NB4 (cell line): Measurements from ENCODE around the gene MARS1.

Experiments used
- DNase-seq: peaks from one replicate; pipeline ENCODE4 v3.0.0; 2010; ENCODE audit warnings: low read depth
- H3K4me3 ChIP-seq: one replicate; pipeline ENCODE4 v1.5.1; 2011; ENCODE audit warnings: mild to moderate bottlenecking, low read depth, low read length, moderate library complexity
- CTCF ChIP-seq: IDR thresholded peaks from one replicate; pipeline ENCODE4 v1.5.1; 2012; ENCODE audit warnings: low read depth, low read length
- MAX ChIP-seq: IDR thresholded peaks from 2 replicates; pipeline ENCODE4 v1.6.1; 2011; ENCODE audit warnings: low read depth, low read length
- MYC ChIP-seq: IDR thresholded peaks from 2 replicates; pipeline ENCODE4 v1.6.1; 2011; ENCODE audit warnings: low read depth, low read length
- POLR2A ChIP-seq: IDR thresholded peaks from 2 replicates; pipeline ENCODE4 v1.6.1; 2011; ENCODE audit warnings: mild to moderate bottlenecking; ENCODE audit not compliant: insufficient read length; ENCODE audit errors: extremely low read depth

The MARS1 gene

GRCh38 chr12:57539134-57539768, 51.4 kb downstream of the MARS1 start:
- TF ChIP-seq CTCF (no peak), MAX (no peak), POLR2A (no peak), MYC (no peak)
- DNase-seq = no peak

GRCh38 chr12:57541001-57541400, 53.1 kb downstream of the MARS1 start:
- no peak for TF ChIP-seq MAX
- H3K4me3 ChIP-seq = no peak overlapping the region
- no peak for DNase-seq

More at GRCh38 chr12:57539134-57539768, 51.4 kb downstream of the MARS1 start:
- no peak overlapping the region for H3K4me3 ChIP-seq

- no peak for DNase-seq
- no peak for TF ChIP-seq MAX
- TF ChIP-seq CTCF = no peak
- TF ChIP-seq MYC = no peak
- TF ChIP-seq POLR2A = no peak
- H3K4me3 ChIP-seq = no peak overlapping the region
Measured at GRCh38 chr12:57541717-57542116, 53.8 kb downstream of the MARS1 start.

GRCh38 chr12:57543581-57543980, 55.7 kb downstream of the MARS1 start:
- H3K4me3 ChIP-seq = no peak overlapping the region
- DNase-seq = no peak
- TF ChIP-seq MYC = no peak
- TF ChIP-seq CTCF = no peak
- TF ChIP-seq POLR2A = no peak
- TF ChIP-seq MAX = no peak

GRCh38 chr12:57545809-57546437, 58.1 kb downstream of the MARS1 start:
- no peak for DNase-seq
- peak overlapping the region; percentile 83 for H3K4me3 ChIP-seq
- TF ChIP-seq POLR2A = no peak
- no peak for TF ChIP-seq MYC
- TF ChIP-seq CTCF = no peak
- no peak for TF ChIP-seq MAX

- peak within 1 kb of the TSS; percentile 83 for H3K4me3 ChIP-seq
- DNase-seq = peak; percentile 99
- TF ChIP-seq MYC (no peak), POLR2A (no peak), CTCF (no peak), MAX (no peak)
Measured at GRCh38 chr12:57546438-57547287, 58.8 kb downstream of the MARS1 start, which contains the start of gene DCTN2. DCTN2 (minus strand) TSS chr12:57547192; CDS start chr12:57547063, 129 bp downstream.
